ENCODE results near the gene PPP3CA. TPM values are rescaled to one million over a fixed set of nuclear protein-coding genes. Genes with fewer than 3 reads are reported as not detected.

The PPP3CA gene
- total RNA-seq, 4 donors from 2014 or later, result 38.5 to 46.7 (median 40.6) TPM

DNA sequence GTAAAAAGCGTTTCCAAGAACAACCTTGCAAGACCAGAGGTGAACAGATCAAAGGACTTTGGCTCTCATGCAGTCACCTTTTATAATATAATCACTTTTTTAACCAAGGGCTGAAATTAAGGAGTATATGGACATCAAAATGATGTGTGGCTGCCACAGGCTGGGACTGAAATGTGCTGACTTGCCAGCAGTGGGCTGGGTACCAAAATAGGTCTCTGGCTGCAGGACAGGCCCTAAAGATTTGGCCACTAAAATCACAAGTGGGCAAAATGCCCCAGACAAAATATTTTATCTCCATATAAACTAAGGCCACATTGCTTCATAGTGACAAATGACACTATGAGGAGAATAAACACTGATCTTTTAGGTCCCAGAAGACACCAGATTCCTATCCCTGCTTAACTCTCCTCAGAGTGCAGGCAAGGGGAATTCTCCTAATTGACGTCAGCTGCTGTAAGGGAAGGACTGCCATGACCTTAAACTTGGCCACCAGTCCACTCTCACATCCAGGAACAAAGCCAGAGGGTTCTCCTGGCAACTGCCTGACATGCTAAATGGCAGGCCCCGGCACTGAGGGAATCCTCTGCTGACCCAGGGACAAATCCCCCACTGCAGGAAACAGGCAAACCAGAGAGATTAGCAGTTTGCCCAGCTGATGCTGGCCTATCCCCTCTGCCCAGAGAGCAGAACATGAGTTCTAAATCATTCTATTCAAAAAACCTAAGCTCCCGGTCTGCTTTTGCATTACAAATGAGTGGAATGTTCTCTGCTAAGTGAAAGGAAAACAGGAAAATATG is 155.8 kb downstream of the PPP3CA start:
- WGBS, 2 donors, result 26 to 27% methylated on average over 4 of the region's 4 CpGs
- DNase-seq (ENCODE audit: low spot score in 2 of 2), result peak; percentile 45 to 87
- no peak overlapping the region for H3K4me3 ChIP-seq (ENCODE audit: low read depth, poor library complexity, severe bottlenecking)
- TF ChIP-seq, protein P1, sequence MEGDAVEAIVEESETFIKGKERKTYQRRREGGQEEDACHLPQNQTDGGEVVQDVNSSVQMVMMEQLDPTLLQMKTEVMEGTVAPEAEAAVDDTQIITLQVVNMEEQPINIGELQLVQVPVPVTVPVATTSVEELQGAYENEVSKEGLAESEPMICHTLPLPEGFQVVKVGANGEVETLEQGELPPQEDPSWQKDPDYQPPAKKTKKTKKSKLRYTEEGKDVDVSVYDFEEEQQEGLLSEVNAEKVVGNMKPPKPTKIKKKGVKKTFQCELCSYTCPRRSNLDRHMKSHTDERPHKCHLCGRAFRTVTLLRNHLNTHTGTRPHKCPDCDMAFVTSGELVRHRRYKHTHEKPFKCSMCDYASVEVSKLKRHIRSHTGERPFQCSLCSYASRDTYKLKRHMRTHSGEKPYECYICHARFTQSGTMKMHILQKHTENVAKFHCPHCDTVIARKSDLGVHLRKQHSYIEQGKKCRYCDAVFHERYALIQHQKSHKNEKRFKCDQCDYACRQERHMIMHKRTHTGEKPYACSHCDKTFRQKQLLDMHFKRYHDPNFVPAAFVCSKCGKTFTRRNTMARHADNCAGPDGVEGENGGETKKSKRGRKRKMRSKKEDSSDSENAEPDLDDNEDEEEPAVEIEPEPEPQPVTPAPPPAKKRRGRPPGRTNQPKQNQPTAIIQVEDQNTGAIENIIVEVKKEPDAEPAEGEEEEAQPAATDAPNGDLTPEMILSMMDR (IDR thresholded peaks at IDR 0.05), result no peak
- no peak for TF ChIP-seq POLR2A (IDR thresholded peaks at IDR 0.05)
- intact Hi-C loops (cut with DNase I; ENCODE audit: low total_unique reads), result no loop called here

DNA sequence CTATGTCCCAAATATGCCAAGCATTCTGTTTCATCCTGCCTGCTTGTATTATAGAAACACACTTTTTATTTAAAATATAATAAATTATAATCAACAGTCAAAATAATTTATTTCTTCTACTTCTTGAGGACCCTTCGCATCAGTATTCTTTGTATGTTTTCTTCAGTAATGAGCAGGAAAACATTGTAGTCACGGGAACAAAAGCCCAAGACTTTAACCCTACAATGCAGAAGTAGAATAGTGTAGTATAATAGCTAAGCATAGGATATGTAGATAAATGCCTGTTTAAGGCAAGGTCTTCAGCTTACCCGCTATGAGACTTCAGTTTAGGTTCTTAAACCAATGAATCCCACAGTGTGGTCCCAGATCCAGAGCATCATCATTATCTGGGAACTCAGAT is 156.6 kb downstream of the PPP3CA start:
- TF ChIP-seq, protein P1 (IDR thresholded peaks at IDR 0.05), result no peak
- no peak for TF ChIP-seq POLR2A (IDR thresholded peaks at IDR 0.05)
- DNase-seq (ENCODE audit: low spot score in 2 of 2), result no peak
- no peak overlapping the region for H3K4me3 ChIP-seq (ENCODE audit: low read depth, poor library complexity, severe bottlenecking)
- intact Hi-C loops (cut with DNase I; ENCODE audit: low total_unique reads), result no loop called here
- 82 to 86% methylated on average over 3 of the region's 3 CpGs for WGBS, 2 donors

- intact Hi-C loops (cut with DNase I; ENCODE audit: low total_unique reads), result no loop called here
- DNase-seq (ENCODE audit: low spot score in 2 of 2), result no peak
- no peak for TF ChIP-seq POLR2A (IDR thresholded peaks at IDR 0.05)
- TF ChIP-seq, protein P1 (IDR thresholded peaks at IDR 0.05), result no peak
- 89 to 90% methylated on average over 4 of the region's 4 CpGs for WGBS, 2 donors
- no peak overlapping the region for H3K4me3 ChIP-seq (ENCODE audit: low read depth, poor library complexity, severe bottlenecking)
Measured at GRCh38 chr4:101188906-101189305, 158.4 kb downstream of the PPP3CA start.

GRCh38 chr4:101187841-101188240 is 159.5 kb downstream of the PPP3CA start:
- WGBS, 2 donors, result 45 to 49% methylated on average over 5 of the region's 5 CpGs
- no peak for DNase-seq (ENCODE audit: low spot score in 2 of 2)
- intact Hi-C loops (cut with DNase I; ENCODE audit: low total_unique reads), result no loop called here
- no peak overlapping the region for H3K4me3 ChIP-seq (ENCODE audit: low read depth, poor library complexity, severe bottlenecking)
- TF ChIP-seq, protein P1 (IDR thresholded peaks at IDR 0.05), result no peak
- TF ChIP-seq POLR2A (IDR thresholded peaks at IDR 0.05), result no peak

GRCh38 chr4:101186567-101187184 is 160.7 kb downstream of the PPP3CA start:
- intact Hi-C loops (cut with DNase I; ENCODE audit: low total_unique reads), result no loop called here
- DNase-seq (ENCODE audit: low spot score in 2 of 2), result no peak
- 89 to 93% methylated on average over 4 of the region's 4 CpGs for WGBS, 2 donors
- TF ChIP-seq, protein P1 (IDR thresholded peaks at IDR 0.05), result no peak
- no peak for TF ChIP-seq POLR2A (IDR thresholded peaks at IDR 0.05)
- H3K4me3 ChIP-seq (ENCODE audit: low read depth, poor library complexity, severe bottlenecking), result no peak overlapping the region

Data from lower leg skin (tissue), 4 donors.